Measurements from ENCODE around the gene ANP32E. TPM values are rescaled to one million over a fixed set of nuclear protein-coding genes. Genes with fewer than 3 reads are reported as not detected.

ANP32E gene
- total and polyA plus RNA-seq, 2 of the 4 experiments (the other 2 are of a cell fraction): 5.9 to 18.4 TPM

- Histone ChIP-seq H3K18ac (ENCODE audit: low read depth, low read length) (no peak overlapping the region), H2AFZ (replicated peaks; ENCODE audit: low read length, poor library complexity) (peak overlapping the region; percentile 83), H3K4me2 (ENCODE audit: low read depth, low read length) (peak overlapping the region; percentile 64), H3K4me3 (ENCODE audit: insufficient read depth, low read depth, low read length) (no peak overlapping the region), H2BK20ac (ENCODE audit: low read depth, low read length) (peak overlapping the region; percentile 41; the same call in 1 of the 2 replicates), H3K4me1 (ENCODE audit: control insufficient read depth, insufficient read depth, low read length) (peaks cover 24% of the 10 kb centered on the region), H2AK5ac (ENCODE audit: low read depth, low read length) (no peak overlapping the region), H3K27ac (ENCODE audit: insufficient read depth, low read length) (no peak overlapping the region), H4K5ac (ENCODE audit: low read depth, low read length) (peak overlapping the region; percentile 21; the same call in 1 of the 2 replicates), H3K56ac (ENCODE audit: extremely low read depth, insufficient read depth, low read length) (no peak overlapping the region), H2AK9ac (replicated peaks; ENCODE audit: low read depth, low read length, poor library complexity) (peak overlapping the region; percentile 38), H3K9ac (ENCODE audit: low read depth, low read length) (peak overlapping the region; percentile 31; the same call in 1 of the 2 replicates), H3K9me3 (ENCODE audit: control insufficient read depth, insufficient read depth, low read length) (no peaks in the 10 kb centered on the region), H3K4ac (ENCODE audit: low read depth, low read length) (peak overlapping the region; percentile 79), H4K8ac (ENCODE audit: low read depth in 2 of 2, low read length in 2 of 2) (peak overlapping the region in 1 of 2 experiments; percentile 84; a peak in 2 of 4 replicates), H4K91ac (ENCODE audit: insufficient read depth, low read depth, low read length) (no peak overlapping the region), H4K20me1 (ENCODE audit: insufficient read depth, low read length) (no peaks in the 10 kb centered on the region), H3K9me1 (ENCODE audit: insufficient read depth, low read length) (peaks cover 3% of the 10 kb centered on the region; the same call in 1 of the 2 replicates), H2BK5ac (ENCODE audit: low read depth, low read length, poor library complexity, severe bottlenecking) (no peak overlapping the region), H3K36me3 (ENCODE audit: control insufficient read depth, insufficient read depth, low read length) (no peaks in the 10 kb centered on the region), H3K27me3 (ENCODE audit: control insufficient read depth, insufficient read depth, low read length) (no peaks in the 10 kb centered on the region), H3K79me1 (ENCODE audit: low read depth in 1 of 2, low read length in 2 of 2) (no peaks in the 10 kb centered on the region), H2BK15ac (ENCODE audit: low read depth, low read length) (no peak overlapping the region; the same call in 2 of the 3 replicates), H3K23ac (ENCODE audit: low read depth, low read length) (peak overlapping the region; percentile 60), H3K14ac (replicated peaks; ENCODE audit: low read depth, low read length) (peak overlapping the region; percentile 72), H2BK120ac (ENCODE audit: low read depth, low read length) (peak overlapping the region; percentile 57)
- no TSS peak for BruUV-seq (replicated peaks)
- TF ChIP-seq ELK1 (IDR thresholded peaks at IDR 0.05; ENCODE audit: borderline replicate concordance, low read depth, low read length): no peak
- no peak for TF ChIP-seq POLR2A (IDR thresholded peaks at IDR 0.05; ENCODE audit: low read depth, low read length)
- ATAC-seq (ENCODE audit: low read depth): peak; percentile 19
- POLR2A ChIA-PET (ENCODE audit: unreplicated experiment): interaction anchor here (1.0 to 1.2 kb wide), 2 partner anchors 16 to 260 kb away, joined by 5 to 6 read pairs; partner anchors contain the start of genes C1orf54 and FALEC
- DNase-seq: no peak
- CTCF ChIA-PET: interaction anchor here (0.5 to 2.2 kb wide), 11 partner anchors 12 to 314 kb away, joined by 3 to 31 read pairs (median 4); partner anchors contain the start of genes C1orf54, CIART and RPRD2
- dilution Hi-C loops (cut with HindIII; ENCODE audit: low sequenced_read_pairs, unreplicated experiment): no loop called here
- intact Hi-C loops (cut with micrococcal nuclease): loop anchor here (1.0 to 5.0 kb wide), 2 partner anchors 25 to 306 kb away; no protein-coding TSS in a partner anchor
- 5% methylated on average over 4 of the region's 14 CpGs; no CpG with 5 or more reads in 1 of the 2 experiments for WGBS, 2 experiments (ENCODE audit: extremely low coverage in 2 of 2, insufficient read length in 1 of 2)
- in situ Hi-C loops (cut with MboI; ENCODE audit: low sequenced_read_pairs): no loop called here
Observed at GRCh38 chr1:150256554-150257341, 20.8 kb upstream of the ANP32E start.

Measured in IMR-90 (cell line).